SU-DHL-6 (cell line): ENCODE data around the gene DRAP1.

Source experiments
- CTCF ChIP-seq: fragments of 200-600 bp; sonication (generic); IDR thresholded peaks from one replicate; pipeline ENCODE4 v1.5.1; 2017; ENCODE audit warnings: antibody characterized with exemption, mild to moderate bottlenecking, low read length, moderate library complexity; ENCODE audit not compliant: insufficient read depth, poor library complexity, severe bottlenecking
- EZH2phosphoT487 ChIP-seq: fragments of 200-600 bp; sonication (generic), shearing (Covaris generic); conservative IDR thresholded peaks from 2 replicates; pipeline ENCODE4 v1.6.1; 2018; ENCODE audit warnings: mild to moderate bottlenecking, antibody characterized with exemption, low read length, moderate library complexity, mixed read lengths

- TF ChIP-seq CTCF (no peak), EZH2phosphoT487 (no peak)
These were observed 38.3 kb upstream of the DRAP1 start for GRCh38 chr11:65880844-65881421.
